GM12878 (cell line): Measurements from ENCODE around the gene CLASRP. TPM values are rescaled to one million over a fixed set of nuclear protein-coding genes. Genes with fewer than 3 reads are reported as not detected.

Experiments used
- RB1 ChIP-seq: fragments of 450-650 bp; formaldehyde crosslinking; IDR thresholded peaks from 2 replicates; pipeline ENCODE4 v1.6.1; 2017; ENCODE audit warnings: mild to moderate bottlenecking, borderline replicate concordance
- polyA plus RNA-seq, 11 experiments: library from polyadenylated mRNA; depleted of rRNA in 4 of 11; unstranded in 6 of 11; stranded (reverse) in 5 of 11; fragments of >200 nt; fragmentation: Nextera tagmentation in 4 of 11; fragmentation: Illumina TruSeq in 1 of 11; extraction: Ambion mirVana in 4 of 11; extraction: Trizol in 1 of 11; gene quantifications; 1 replicate in 1 of 11; 2 replicates in 10 of 11; pipeline versions ENCODE4 v1.2.1 to v1.2.3, GENCODE V29; 2011 to 2016; ENCODE audit warnings: inconsistent platforms in 2 of 11, missing spikeins in 2 of 11, low read depth in 1 of 11
- small RNA-seq: library from RNA; depleted of rRNA; stranded (forward); fragments of <200 nt; gene quantifications from one replicate; pipeline ENCODE3, GENCODE V24; 2014
- total RNA-seq, 4 experiments: library from RNA; depleted of rRNA in 3 of 4; stranded (reverse); fragments of >200 nt in 3 of 4; fragmentation: Illumina TruSeq in 1 of 4; extraction: Trizol in 1 of 4; gene quantifications; 2 replicates each; pipeline versions ENCODE4 v1.2.1 to v1.2.3, GENCODE V29; 2013 to 2021
- TF ChIP-seq, protein P1 (sequence below): fragments of 450-650 bp; formaldehyde crosslinking; IDR thresholded peaks from 2 replicates; pipeline ENCODE4 v1.4.0; 2020; ENCODE audit warnings: mild to moderate bottlenecking, moderate library complexity

The CLASRP gene
- total and polyA plus RNA-seq, 10 of the 15 experiments (the other 5 are each of a cell fraction or from before 2014, with no cell fraction given), result 0.68 to 75.8 (median 30.2) TPM

DNA sequence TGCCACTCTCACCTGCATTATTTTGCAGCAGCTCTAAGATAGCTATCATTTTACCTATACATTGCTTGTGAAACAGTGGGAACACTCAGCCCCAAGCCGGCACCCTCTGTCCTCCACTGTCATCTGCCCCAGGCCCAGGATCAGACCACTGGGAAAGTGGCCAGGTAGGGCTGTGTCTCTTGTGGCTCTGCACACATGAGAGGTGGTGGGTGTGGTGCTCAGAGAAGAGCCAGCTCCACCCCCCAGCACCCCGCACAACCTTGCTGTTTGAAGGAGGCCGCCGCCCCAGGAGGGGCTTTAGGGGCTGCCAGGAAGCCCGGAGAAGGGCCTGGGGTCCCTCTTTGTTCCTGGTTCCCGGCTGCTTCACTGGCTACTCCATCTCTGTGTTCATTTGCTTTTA is 80.7 kb downstream of the CLASRP start (continued):
- TF ChIP-seq, protein P1, sequence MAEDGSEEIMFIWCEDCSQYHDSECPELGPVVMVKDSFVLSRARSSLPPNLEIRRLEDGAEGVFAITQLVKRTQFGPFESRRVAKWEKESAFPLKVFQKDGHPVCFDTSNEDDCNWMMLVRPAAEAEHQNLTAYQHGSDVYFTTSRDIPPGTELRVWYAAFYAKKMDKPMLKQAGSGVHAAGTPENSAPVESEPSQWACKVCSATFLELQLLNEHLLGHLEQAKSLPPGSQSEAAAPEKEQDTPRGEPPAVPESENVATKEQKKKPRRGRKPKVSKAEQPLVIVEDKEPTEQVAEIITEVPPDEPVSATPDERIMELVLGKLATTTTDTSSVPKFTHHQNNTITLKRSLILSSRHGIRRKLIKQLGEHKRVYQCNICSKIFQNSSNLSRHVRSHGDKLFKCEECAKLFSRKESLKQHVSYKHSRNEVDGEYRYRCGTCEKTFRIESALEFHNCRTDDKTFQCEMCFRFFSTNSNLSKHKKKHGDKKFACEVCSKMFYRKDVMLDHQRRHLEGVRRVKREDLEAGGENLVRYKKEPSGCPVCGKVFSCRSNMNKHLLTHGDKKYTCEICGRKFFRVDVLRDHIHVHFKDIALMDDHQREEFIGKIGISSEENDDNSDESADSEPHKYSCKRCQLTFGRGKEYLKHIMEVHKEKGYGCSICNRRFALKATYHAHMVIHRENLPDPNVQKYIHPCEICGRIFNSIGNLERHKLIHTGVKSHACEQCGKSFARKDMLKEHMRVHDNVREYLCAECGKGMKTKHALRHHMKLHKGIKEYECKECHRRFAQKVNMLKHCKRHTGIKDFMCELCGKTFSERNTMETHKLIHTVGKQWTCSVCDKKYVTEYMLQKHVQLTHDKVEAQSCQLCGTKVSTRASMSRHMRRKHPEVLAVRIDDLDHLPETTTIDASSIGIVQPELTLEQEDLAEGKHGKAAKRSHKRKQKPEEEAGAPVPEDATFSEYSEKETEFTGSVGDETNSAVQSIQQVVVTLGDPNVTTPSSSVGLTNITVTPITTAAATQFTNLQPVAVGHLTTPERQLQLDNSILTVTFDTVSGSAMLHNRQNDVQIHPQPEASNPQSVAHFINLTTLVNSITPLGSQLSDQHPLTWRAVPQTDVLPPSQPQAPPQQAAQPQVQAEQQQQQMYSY (CRISPR knock-in tag), result no peak
- no peak for TF ChIP-seq RB1

Small RNA genes lying within 50 kb of the gene (small RNA-seq; reads per million reads assigned to genes)
- not detected for gene RNU6-611P

Other genes with a start within 250 kb of the CLASRP start
Only the 7 nearest of the 17 such genes appear.
- gene APOC4, start 96.8 kb upstream of the CLASRP start, total RNA-seq (2014; rRNA removed), result not detected in 2 replicates
- not detected in 2 replicates for gene APOC4, start 96.8 kb upstream of the CLASRP start, total RNA-seq (2014; rRNA removed; fragmentation: Illumina TruSeq; extraction: Trizol)
- not detected in 2 replicates for gene APOC4, start 96.8 kb upstream of the CLASRP start, total RNA-seq (2021)
- not detected in 2 replicates for gene APOC4, start 96.8 kb upstream of the CLASRP start, polyA plus RNA-seq (2011; rRNA removed)
- gene APOC4, start 96.8 kb upstream of the CLASRP start, polyA plus RNA-seq (2014; fragmentation: Illumina TruSeq; extraction: Trizol), result 1.4 TPM in 1 of 2 replicates, not detected in the other
- not detected for gene APOC4, start 96.8 kb upstream of the CLASRP start, polyA plus RNA-seq (2014; fragmentation: Nextera tagmentation; extraction: Ambion mirVana)
- not detected in 2 replicates for gene APOC4, start 96.8 kb upstream of the CLASRP start, polyA plus RNA-seq (2014; rRNA removed)
- not detected for gene APOC4, start 96.8 kb upstream of the CLASRP start, polyA plus RNA-seq (2016; fragmentation: Nextera tagmentation; extraction: Ambion mirVana)
- gene APOC2, start 93.0 kb upstream of the CLASRP start, total RNA-seq (2014; rRNA removed), result not detected in 2 replicates
- not detected in 2 replicates for gene APOC2, start 93.0 kb upstream of the CLASRP start, total RNA-seq (2014; rRNA removed; fragmentation: Illumina TruSeq; extraction: Trizol)
- gene APOC2, start 93.0 kb upstream of the CLASRP start, total RNA-seq (2021), result not detected in 2 replicates
- 0.52 and 0.72 TPM in 2 replicates for gene APOC2, start 93.0 kb upstream of the CLASRP start, polyA plus RNA-seq (2011; rRNA removed)
- gene APOC2, start 93.0 kb upstream of the CLASRP start, polyA plus RNA-seq (2014; fragmentation: Illumina TruSeq; extraction: Trizol), result not detected in 2 replicates
- gene APOC2, start 93.0 kb upstream of the CLASRP start, polyA plus RNA-seq (2014; fragmentation: Nextera tagmentation; extraction: Ambion mirVana), result not detected
- gene APOC2, start 93.0 kb upstream of the CLASRP start, polyA plus RNA-seq (2014; rRNA removed), result not detected in 2 replicates
- gene APOC2, start 93.0 kb upstream of the CLASRP start, polyA plus RNA-seq (2016; fragmentation: Nextera tagmentation; extraction: Ambion mirVana), result not detected
- 22.5 and 34.3 TPM in 2 replicates for gene CLPTM1, start 83.7 kb upstream of the CLASRP start, total RNA-seq (2014; rRNA removed)
- gene CLPTM1, start 83.7 kb upstream of the CLASRP start, total RNA-seq (2014; rRNA removed; fragmentation: Illumina TruSeq; extraction: Trizol), result 10.5 and 14.4 TPM in 2 replicates
- 70.6 and 72.6 TPM in 2 replicates for gene CLPTM1, start 83.7 kb upstream of the CLASRP start, total RNA-seq (2021)
- gene CLPTM1, start 83.7 kb upstream of the CLASRP start, polyA plus RNA-seq (2011; rRNA removed), result 13.3 and 33.1 TPM in 2 replicates
- 28.5 and 51.2 TPM in 2 replicates for gene CLPTM1, start 83.7 kb upstream of the CLASRP start, polyA plus RNA-seq (2014; fragmentation: Illumina TruSeq; extraction: Trizol)
- gene CLPTM1, start 83.7 kb upstream of the CLASRP start, polyA plus RNA-seq (2014; fragmentation: Nextera tagmentation; extraction: Ambion mirVana), result 1 to 10 TPM in 1 of 2 experiments, under 1 TPM in 1; 0.42 to 2.3 TPM
- gene CLPTM1, start 83.7 kb upstream of the CLASRP start, polyA plus RNA-seq (2014; rRNA removed), result 36.2 and 43.4 TPM in 2 replicates
- 10 to 100 TPM; 56.6 to 60.9 TPM for gene CLPTM1, start 83.7 kb upstream of the CLASRP start, polyA plus RNA-seq (2016; fragmentation: Nextera tagmentation; extraction: Ambion mirVana)
- gene RELB, start 37.6 kb upstream of the CLASRP start, total RNA-seq (2014; rRNA removed), result 14.6 and 22.8 TPM in 2 replicates
- gene RELB, start 37.6 kb upstream of the CLASRP start, total RNA-seq (2014; rRNA removed; fragmentation: Illumina TruSeq; extraction: Trizol), result 8.4 and 9.1 TPM in 2 replicates
- 43.4 and 43.8 TPM in 2 replicates for gene RELB, start 37.6 kb upstream of the CLASRP start, total RNA-seq (2021)
- 9.9 and 20.6 TPM in 2 replicates for gene RELB, start 37.6 kb upstream of the CLASRP start, polyA plus RNA-seq (2011; rRNA removed)
- 3.6 and 5.6 TPM in 2 replicates for gene RELB, start 37.6 kb upstream of the CLASRP start, polyA plus RNA-seq (2014; fragmentation: Illumina TruSeq; extraction: Trizol)
- 1 to 10 TPM in 1 of 2 experiments, under 1 TPM in 1; 0.66 to 3.2 TPM for gene RELB, start 37.6 kb upstream of the CLASRP start, polyA plus RNA-seq (2014; fragmentation: Nextera tagmentation; extraction: Ambion mirVana)
- gene RELB, start 37.6 kb upstream of the CLASRP start, polyA plus RNA-seq (2014; rRNA removed), result 27.9 and 38.9 TPM in 2 replicates
- gene RELB, start 37.6 kb upstream of the CLASRP start, polyA plus RNA-seq (2016; fragmentation: Nextera tagmentation; extraction: Ambion mirVana), result 10 to 100 TPM; 11.1 to 14.5 TPM
- 2.0 and 3.5 TPM in 2 replicates for gene ZNF296, start 37.4 kb downstream of the CLASRP start, total RNA-seq (2014; rRNA removed)
- 0.83 and 0.98 TPM in 2 replicates for gene ZNF296, start 37.4 kb downstream of the CLASRP start, total RNA-seq (2014; rRNA removed; fragmentation: Illumina TruSeq; extraction: Trizol)
- 21.3 and 23.5 TPM in 2 replicates for gene ZNF296, start 37.4 kb downstream of the CLASRP start, total RNA-seq (2021)
- 0.24 and 0.92 TPM in 2 replicates for gene ZNF296, start 37.4 kb downstream of the CLASRP start, polyA plus RNA-seq (2011; rRNA removed)
- gene ZNF296, start 37.4 kb downstream of the CLASRP start, polyA plus RNA-seq (2014; fragmentation: Illumina TruSeq; extraction: Trizol), result 0.53 TPM in 1 of 2 replicates, not detected in the other
- under 1 TPM in 1 of 2 experiments, not detected in 1; 0.44 TPM for gene ZNF296, start 37.4 kb downstream of the CLASRP start, polyA plus RNA-seq (2014; fragmentation: Nextera tagmentation; extraction: Ambion mirVana)
- gene ZNF296, start 37.4 kb downstream of the CLASRP start, polyA plus RNA-seq (2014; rRNA removed), result 7.5 and 11.8 TPM in 2 replicates
- 10 to 100 TPM; 21.9 to 23.6 TPM for gene ZNF296, start 37.4 kb downstream of the CLASRP start, polyA plus RNA-seq (2016; fragmentation: Nextera tagmentation; extraction: Ambion mirVana)
- 36.9 and 44.8 TPM in 2 replicates for gene GEMIN7, start 40.2 kb downstream of the CLASRP start, total RNA-seq (2014; rRNA removed)
- 25.2 and 26.5 TPM in 2 replicates for gene GEMIN7, start 40.2 kb downstream of the CLASRP start, total RNA-seq (2014; rRNA removed; fragmentation: Illumina TruSeq; extraction: Trizol)
- 42.4 and 45.0 TPM in 2 replicates for gene GEMIN7, start 40.2 kb downstream of the CLASRP start, total RNA-seq (2021)
- 27.5 and 43.3 TPM in 2 replicates for gene GEMIN7, start 40.2 kb downstream of the CLASRP start, polyA plus RNA-seq (2011; rRNA removed)
- 11.7 and 21.1 TPM in 2 replicates for gene GEMIN7, start 40.2 kb downstream of the CLASRP start, polyA plus RNA-seq (2014; fragmentation: Illumina TruSeq; extraction: Trizol)
- gene GEMIN7, start 40.2 kb downstream of the CLASRP start, polyA plus RNA-seq (2014; fragmentation: Nextera tagmentation; extraction: Ambion mirVana), result 10 to 100 TPM; 51.6 to 55.3 TPM
- gene GEMIN7, start 40.2 kb downstream of the CLASRP start, polyA plus RNA-seq (2014; rRNA removed), result 43.9 and 48.5 TPM in 2 replicates
- 10 to 100 TPM; 75.5 to 76.7 TPM for gene GEMIN7, start 40.2 kb downstream of the CLASRP start, polyA plus RNA-seq (2016; fragmentation: Nextera tagmentation; extraction: Ambion mirVana)
- gene PPP1R37, start 54.1 kb downstream of the CLASRP start, total RNA-seq (2014; rRNA removed), result 18.3 and 21.3 TPM in 2 replicates
- 4.0 and 5.1 TPM in 2 replicates for gene PPP1R37, start 54.1 kb downstream of the CLASRP start, total RNA-seq (2014; rRNA removed; fragmentation: Illumina TruSeq; extraction: Trizol)
- gene PPP1R37, start 54.1 kb downstream of the CLASRP start, total RNA-seq (2021), result 15.8 and 20.9 TPM in 2 replicates
- gene PPP1R37, start 54.1 kb downstream of the CLASRP start, polyA plus RNA-seq (2011; rRNA removed), result 5.5 and 9.5 TPM in 2 replicates
- gene PPP1R37, start 54.1 kb downstream of the CLASRP start, polyA plus RNA-seq (2014; fragmentation: Illumina TruSeq; extraction: Trizol), result 0.63 and 1.9 TPM in 2 replicates
- under 1 TPM in 1 of 2 experiments, not detected in 1; 0.09 TPM for gene PPP1R37, start 54.1 kb downstream of the CLASRP start, polyA plus RNA-seq (2014; fragmentation: Nextera tagmentation; extraction: Ambion mirVana)
- gene PPP1R37, start 54.1 kb downstream of the CLASRP start, polyA plus RNA-seq (2014; rRNA removed), result 17.5 and 20.7 TPM in 2 replicates
- 1 to 10 TPM; 2.2 to 4.1 TPM for gene PPP1R37, start 54.1 kb downstream of the CLASRP start, polyA plus RNA-seq (2016; fragmentation: Nextera tagmentation; extraction: Ambion mirVana)